ENCODE results near the gene RNF144A.
"Not testable (repeated sequence)": the region's sequence is repeated elsewhere in the genome, so short reads cannot be mapped to it uniquely, and the experiment has no call there.

RNF144A gene

GRCh38 chr2:6972067-6972710, 55.0 kb downstream of the RNF144A start:
- no peak for DNase-seq (ENCODE audit: low spot score)

GRCh38 chr2:6973895-6974545, 56.8 kb downstream of the RNF144A start:
- no peak for DNase-seq (ENCODE audit: low spot score)

- DNase-seq (ENCODE audit: low spot score), result no peak
Measured at GRCh38 chr2:6975988-6976387, 58.8 kb downstream of the RNF144A start.

- no peak for DNase-seq (ENCODE audit: low spot score)
Measured at GRCh38 chr2:6977113-6977741, 60.0 kb downstream of the RNF144A start.

- no peak for DNase-seq (ENCODE audit: low spot score)
Measured at GRCh38 chr2:6977786-6978185, 60.6 kb downstream of the RNF144A start.

- no peak for DNase-seq (ENCODE audit: low spot score)
Measured at GRCh38 chr2:6978991-6979390, 61.8 kb downstream of the RNF144A start.

- no peak for DNase-seq (ENCODE audit: low spot score)
Measured at GRCh38 chr2:6982449-6982848, 65.2 kb downstream of the RNF144A start.

GRCh38 chr2:6982934-6983589, 65.8 kb downstream of the RNF144A start:
- DNase-seq (ENCODE audit: low spot score), result no peak

GRCh38 chr2:6986301-6986911, 69.2 kb downstream of the RNF144A start:
- DNase-seq (ENCODE audit: low spot score), result no peak

- no peak for DNase-seq (ENCODE audit: low spot score)
Measured at GRCh38 chr2:6986912-6987361, 69.7 kb downstream of the RNF144A start.

- DNase-seq (ENCODE audit: low spot score), result no peak
Measured at GRCh38 chr2:6990871-6991270, 73.7 kb downstream of the RNF144A start.

GRCh38 chr2:6992794-6993228, 75.6 kb downstream of the RNF144A start:
- DNase-seq (ENCODE audit: low spot score), result no peak

- DNase-seq (ENCODE audit: low spot score), result no peak
Measured at GRCh38 chr2:6993229-6993640, 76.0 kb downstream of the RNF144A start.

- DNase-seq (ENCODE audit: low spot score), result no peak
Measured at GRCh38 chr2:6993936-6994335, 76.7 kb downstream of the RNF144A start.

- no peak for DNase-seq (ENCODE audit: low spot score)
Measured at GRCh38 chr2:6994536-6995128, 77.4 kb downstream of the RNF144A start.

- no peak for DNase-seq (ENCODE audit: low spot score)
Measured at GRCh38 chr2:6995391-6996097, 78.3 kb downstream of the RNF144A start.

- peak; percentile 20 for DNase-seq (ENCODE audit: low spot score)
Measured at GRCh38 chr2:6999211-6999877, 82.1 kb downstream of the RNF144A start.

- not testable (repeated sequence) for DNase-seq (ENCODE audit: low spot score)
Measured at GRCh38 chr2:7001395-7001794, 84.2 kb downstream of the RNF144A start.

GRCh38 chr2:7003895-7004294, 86.7 kb downstream of the RNF144A start:
- no peak for DNase-seq (ENCODE audit: low spot score)

GRCh38 chr2:7004636-7005035, 87.4 kb downstream of the RNF144A start:
- DNase-seq (ENCODE audit: low spot score), result no peak

GRCh38 chr2:7007488-7007845, 90.3 kb downstream of the RNF144A start:
- no peak for DNase-seq (ENCODE audit: low spot score)

Data from germinal center (tissue), 1 donor.